NCI-H1092 treated with DMSO at 0.1 percent for 48 hours (cell line): ENCODE data around the gene PPP6C.
"Not testable (repeated sequence)": the region's sequence is repeated elsewhere in the genome, so short reads cannot be mapped to it uniquely, and the experiment has no call there.

ENCODE experiments used
- DNase-seq: peaks from one replicate; lab custom pipeline; 2025; lab: John Stamatoyannopoulos, UW

Gene PPP6C

DNA sequence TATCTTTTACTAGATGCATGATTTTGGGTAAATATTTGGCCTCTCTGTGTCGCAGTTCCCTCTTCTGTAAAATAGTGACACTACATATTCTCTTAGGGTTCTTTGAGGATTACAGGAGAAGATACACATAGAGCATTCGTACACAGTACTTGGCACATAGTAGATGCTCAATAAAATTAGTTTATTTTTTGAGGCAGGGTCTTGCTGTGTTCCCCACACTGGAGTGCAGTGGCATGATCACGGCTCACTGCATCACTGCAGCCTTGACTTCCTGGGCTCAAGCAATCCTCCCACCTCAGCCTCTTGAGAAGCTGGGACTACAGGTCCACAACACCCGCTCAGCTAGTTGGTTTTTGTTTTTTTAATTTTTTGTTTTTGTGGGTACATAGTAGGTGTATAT, 47.9 kb downstream of the PPP6C start:
- DNase-seq: no peak

- DNase-seq: no peak
Measured at GRCh38 chr9:125141251-125141650, 48.4 kb downstream of the PPP6C start.

DNA sequence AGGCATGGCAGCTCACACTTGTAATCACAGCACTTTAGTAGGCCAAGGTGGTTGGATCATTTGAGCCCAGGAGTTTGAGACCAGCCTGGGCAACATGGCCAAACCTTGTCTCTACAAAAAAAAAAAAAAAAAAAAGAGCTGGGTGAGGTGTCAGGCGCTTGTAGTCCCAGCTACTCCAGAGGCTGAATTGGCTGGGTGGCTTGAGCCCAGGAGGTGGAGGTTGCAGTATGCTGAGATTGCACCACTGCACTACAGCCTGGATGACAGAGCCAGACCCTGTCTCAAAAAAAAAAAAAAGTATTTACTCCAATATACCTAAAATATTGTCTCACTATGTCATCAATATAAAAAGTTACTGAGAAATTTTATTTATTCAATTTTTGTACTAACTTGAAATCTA, 49.0 kb downstream of the PPP6C start:
- no peak for DNase-seq

DNA sequence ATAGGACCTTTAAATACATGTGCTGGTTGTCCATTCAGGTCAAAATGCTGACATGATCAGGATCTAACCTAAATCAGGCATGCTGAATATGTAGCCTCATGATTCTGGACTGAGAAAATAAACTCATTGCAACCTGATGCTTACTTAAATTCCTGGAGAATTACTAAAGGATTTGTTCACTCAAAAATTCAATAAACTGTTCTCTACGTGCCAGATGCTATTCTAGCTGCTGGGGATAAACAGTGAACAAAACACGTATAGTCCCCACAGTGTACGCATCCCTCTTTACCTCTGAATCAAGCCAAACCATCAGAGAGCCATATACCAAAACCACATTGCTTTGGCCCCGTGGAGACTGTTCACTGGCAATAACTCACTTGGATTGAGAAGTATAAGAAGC, 52.4 kb downstream of the PPP6C start:
- no peak for DNase-seq

- no peak for DNase-seq
Measured at GRCh38 chr9:125134976-125135375, 54.6 kb downstream of the PPP6C start.

- no peak for DNase-seq
Measured at GRCh38 chr9:125133403-125134329, 55.9 kb downstream of the PPP6C start.

DNA sequence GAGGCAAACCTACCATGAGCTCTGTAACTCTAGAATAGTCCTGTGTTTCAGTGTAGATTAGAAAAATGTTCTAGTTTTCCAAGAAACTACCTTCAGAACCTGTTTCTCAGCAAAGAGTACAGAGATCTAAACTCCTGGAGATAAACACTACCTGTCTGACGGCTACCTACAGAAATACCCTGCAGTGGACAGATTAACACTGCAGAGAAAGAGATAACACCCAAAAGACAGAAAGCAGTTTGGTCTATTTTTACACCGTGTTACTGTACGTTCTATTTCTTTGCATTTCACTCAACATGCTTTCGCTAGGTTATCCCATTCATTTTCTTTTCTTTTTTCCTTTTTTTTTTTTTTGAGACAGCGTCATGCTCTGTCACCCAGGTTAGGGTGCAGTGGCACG, 57.8 kb downstream of the PPP6C start:
- no peak for DNase-seq

DNA sequence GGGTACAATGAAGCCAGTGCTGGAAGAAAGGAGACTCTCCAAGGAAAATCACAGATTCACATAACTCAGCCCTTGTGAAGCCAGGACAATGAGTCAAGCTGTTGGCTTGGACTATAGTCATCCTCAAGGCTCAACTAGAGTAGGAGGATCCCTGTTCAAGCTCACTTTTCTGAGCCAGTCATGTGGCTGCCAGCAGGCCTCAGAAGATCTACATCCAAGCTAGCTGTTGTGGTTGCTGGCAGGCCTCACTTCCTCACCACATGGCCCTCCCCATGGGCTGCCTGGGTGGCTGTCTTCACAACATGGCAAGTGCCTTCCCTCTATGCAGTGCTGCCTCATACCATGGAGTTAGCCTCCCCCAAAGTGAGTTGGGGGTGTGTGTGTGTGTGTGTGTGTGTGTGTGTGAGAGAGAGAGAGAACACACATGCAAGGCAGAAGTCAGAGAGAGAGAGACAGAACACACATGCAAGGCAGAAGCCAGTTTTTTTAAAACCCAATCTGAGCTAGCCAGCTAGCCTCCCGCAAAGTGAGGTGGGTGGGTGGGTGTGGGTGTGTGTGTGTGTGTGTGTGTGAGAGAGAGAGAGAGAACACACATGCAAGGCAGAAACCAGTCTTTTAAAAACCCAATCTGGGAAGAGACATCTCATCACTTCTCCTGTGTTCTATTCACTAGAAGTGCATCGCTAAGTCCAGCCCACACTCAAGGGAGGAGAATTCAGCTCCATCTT, 63.4 kb downstream of the PPP6C start:
- no peak for DNase-seq

DNA sequence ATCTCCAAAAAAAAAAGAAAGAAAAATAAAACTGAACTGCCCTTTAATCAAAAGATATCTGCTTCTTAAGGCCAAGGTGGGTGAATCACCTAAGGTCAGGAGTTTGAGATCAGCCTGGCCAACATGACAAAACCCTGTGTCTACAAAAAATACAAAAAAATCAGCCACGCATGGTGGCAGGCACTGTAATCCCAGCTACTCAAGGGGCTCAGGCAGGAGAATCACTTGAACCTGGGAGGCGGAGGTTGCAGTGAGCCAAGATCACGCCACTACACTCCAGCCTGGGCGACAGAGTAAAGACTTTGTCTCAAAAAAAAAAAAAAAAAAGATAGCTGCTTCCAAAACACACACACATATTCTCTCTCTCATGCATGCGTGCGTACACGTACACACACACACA, 64.1 kb downstream of the PPP6C start:
- no peak for DNase-seq

- no peak for DNase-seq
Measured at GRCh38 chr9:125121146-125121545, 68.5 kb downstream of the PPP6C start.

DNA sequence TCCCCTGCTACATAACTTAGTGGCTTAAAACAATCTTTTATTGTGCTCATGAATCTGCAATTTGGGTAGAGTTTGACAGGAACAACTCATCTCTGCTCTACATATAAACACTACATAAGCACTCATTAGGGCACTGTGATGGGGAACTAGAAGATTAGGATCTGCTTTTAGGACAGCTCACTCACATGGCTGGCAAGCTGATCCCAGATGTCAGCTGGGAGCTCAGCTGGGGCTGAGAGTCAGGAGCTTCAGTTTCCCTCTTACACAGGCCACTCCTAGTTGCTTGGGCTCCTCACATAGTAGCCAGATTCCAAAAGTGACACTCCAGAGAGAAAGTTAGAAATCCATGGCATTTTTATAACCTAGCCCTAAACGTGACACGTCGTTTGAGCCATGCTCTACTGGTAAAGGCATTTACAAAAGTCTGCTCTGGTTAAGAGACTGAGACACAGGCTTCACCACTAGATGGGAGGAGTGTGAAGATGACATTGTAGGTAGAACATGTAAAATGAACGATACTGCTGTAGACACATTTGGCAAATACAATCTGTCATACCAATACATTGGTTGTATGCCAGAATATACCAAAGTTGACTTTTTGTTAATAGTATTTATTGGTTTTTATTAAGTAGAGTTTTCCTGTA, 69.8 kb downstream of the PPP6C start:
- DNase-seq: no peak

DNA sequence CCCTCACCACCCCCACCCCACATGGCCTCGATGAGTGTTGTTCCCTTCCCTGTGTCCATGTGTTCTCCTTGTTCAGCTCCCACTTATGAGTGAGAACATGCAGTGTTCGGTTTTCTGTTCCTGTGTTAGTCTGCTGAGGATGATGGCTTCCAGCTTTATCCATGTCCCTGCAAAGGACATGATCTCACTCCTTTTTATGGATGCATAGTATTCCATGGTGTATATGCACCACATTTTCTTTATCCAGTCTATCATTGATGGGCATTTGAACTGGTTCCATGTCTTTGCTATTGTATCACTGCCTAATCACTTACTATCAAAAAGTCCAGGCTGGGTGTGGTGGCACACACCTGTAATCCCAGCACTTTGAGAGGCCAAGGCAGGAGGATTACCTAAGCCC, 70.9 kb downstream of the PPP6C start:
- DNase-seq: not testable (repeated sequence)

- not testable (repeated sequence) for DNase-seq
Measured at GRCh38 chr9:125114503-125114902, 75.1 kb downstream of the PPP6C start.

GRCh38 chr9:125110464-125110863, 79.1 kb downstream of the PPP6C start:
- no peak for DNase-seq

- DNase-seq: not testable (repeated sequence)
Measured at GRCh38 chr9:125108541-125108940, 81.1 kb downstream of the PPP6C start.

DNA sequence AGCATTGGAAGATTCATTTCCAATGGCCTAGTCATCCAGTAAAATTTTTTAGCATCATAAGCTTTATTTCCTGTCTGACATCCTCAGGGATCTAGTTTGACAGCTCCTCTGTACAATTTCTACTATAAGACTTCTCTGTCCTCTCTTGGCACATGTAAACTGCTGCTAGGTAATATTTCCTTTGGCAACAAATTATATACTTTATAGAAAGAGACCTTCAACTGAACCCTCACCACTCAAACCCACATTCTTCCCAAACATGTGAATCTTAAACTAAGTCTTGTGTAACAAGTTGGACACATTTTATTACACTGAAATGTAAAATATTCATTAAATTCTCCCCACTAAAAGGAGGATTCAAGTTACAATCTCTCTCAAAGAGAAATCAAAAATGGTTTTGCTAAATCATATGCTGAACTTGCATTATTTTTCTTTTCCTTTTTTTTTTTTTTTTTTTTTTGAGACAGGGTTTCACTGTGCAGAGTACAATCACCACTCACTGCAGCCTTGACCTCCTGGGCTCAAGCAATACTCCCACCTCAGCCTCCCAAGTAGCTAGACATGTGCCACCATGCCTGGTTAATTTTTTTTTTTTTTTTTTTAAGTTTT, 83.2 kb downstream of the PPP6C start:
- no peak for DNase-seq

GRCh38 chr9:125103770-125104460, 85.7 kb downstream of the PPP6C start:
- no peak for DNase-seq

GRCh38 chr9:125103021-125103420, 86.6 kb downstream of the PPP6C start:
- DNase-seq: no peak

DNA sequence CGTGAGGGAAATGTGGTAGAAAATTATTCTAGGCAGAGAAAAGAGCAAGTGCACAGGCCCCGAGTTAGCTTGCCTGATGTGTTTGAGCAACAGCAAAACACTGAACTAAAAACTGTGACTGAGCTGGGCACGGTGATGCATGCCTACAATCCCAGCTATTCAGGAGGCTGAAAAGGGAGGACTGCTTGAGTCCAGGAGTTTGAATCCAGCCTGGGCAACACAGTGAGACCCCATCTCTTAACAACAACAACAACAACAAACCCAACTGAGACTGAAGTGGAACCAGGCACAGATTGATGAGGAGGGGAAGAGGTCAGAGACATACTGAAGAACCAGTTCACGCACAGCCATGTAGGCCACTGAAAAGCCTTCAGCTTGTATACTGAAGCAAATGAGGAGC, 88.8 kb downstream of the PPP6C start:
- DNase-seq: no peak

GRCh38 chr9:125099816-125100215, 89.8 kb downstream of the PPP6C start:
- DNase-seq: peak; percentile 36
